OCI-LY3 (cell line): ENCODE data around the gene PNCK.
A peak's percentile ranks its signal among the peaks of the same experiment; 100 is the strongest.

Source experiments
- H2AFZ ChIP-seq: fragments of 200-600, 300-600 bp; shearing (Covaris generic); 2 replicates; pipeline ENCODE4 v1.6.0; 2014; ENCODE audit warnings: antibody characterized with exemption, low read depth, low read length
- H3K27ac ChIP-seq: fragments of 200-600, 300-600 bp; sonication (generic); 2 replicates; pipeline ENCODE4 v1.5.1; 2014; ENCODE audit warnings: mild to moderate bottlenecking, low read length, moderate library complexity, mixed read lengths
- H3K27me3 ChIP-seq: fragments of 200-600, 300-600 bp; sonication (generic); 2 replicates; pipeline ENCODE4 v1.6.1; 2014; ENCODE audit warnings: low read depth, low read length, mixed read lengths
- H3K36me3 ChIP-seq: fragments of 200-600, 300-600 bp; sonication (generic); replicated peaks from 2 replicates; pipeline ENCODE3; 2014; ENCODE audit warnings: low read depth, low read length, mixed read lengths
- H3K4me1 ChIP-seq: fragments of 300-600, 200-600 bp; sonication (generic); 2 replicates; pipeline ENCODE4 v1.6.1; 2014; ENCODE audit warnings: low read length, mixed read lengths
- H3K4me2 ChIP-seq: fragments of 200-600, 300-600 bp; sonication (generic); 2 replicates; pipeline ENCODE4 v1.6.1; 2014; ENCODE audit warnings: low read length, mixed read lengths
- H3K4me3 ChIP-seq: fragments of 300-600, 200-600 bp; sonication (generic); 2 replicates; pipeline ENCODE4 v1.5.1; 2014; ENCODE audit warnings: antibody characterized with exemption, mild to moderate bottlenecking, low read length, moderate library complexity
- H3K79me2 ChIP-seq: fragments of 300-600, 200-600 bp; shearing (Covaris generic); 2 replicates; pipeline ENCODE4 v1.6.1; 2014; ENCODE audit warnings: mild to moderate bottlenecking, low read length, mixed read lengths
- H3K9ac ChIP-seq: fragments of 300-600, 200-600 bp; shearing (Covaris generic); 2 replicates; pipeline ENCODE4 v1.6.0; 2014; ENCODE audit warnings: mild to moderate bottlenecking, low read length, moderate library complexity
- H3K9me3 ChIP-seq: fragments of 200-600, 300-600 bp; shearing (Covaris generic); 2 replicates; pipeline ENCODE4 v1.6.1; 2014; ENCODE audit warnings: low read length, mixed read lengths; ENCODE audit not compliant: insufficient read depth
- H4K20me1 ChIP-seq: fragments of 200-600, 300-600 bp; sonication (generic); 2 replicates; pipeline ENCODE4 v1.6.1; 2016; ENCODE audit warnings: low read length, mixed read lengths; ENCODE audit not compliant: insufficient read depth
- CTCF ChIP-seq: fragments of 200-600, 300-600 bp; sonication (generic); IDR thresholded peaks from 2 replicates; pipeline ENCODE4 v1.5.1; 2014; ENCODE audit warnings: antibody characterized with exemption, low read length, low read depth
- EZH2phosphoT487 ChIP-seq: fragments of 200-600 bp; shearing (Covaris generic); IDR thresholded peaks from 2 replicates; pipeline ENCODE4 v1.6.1; 2018; ENCODE audit warnings: antibody characterized with exemption, mixed run types, low read depth

PNCK gene

DNA sequence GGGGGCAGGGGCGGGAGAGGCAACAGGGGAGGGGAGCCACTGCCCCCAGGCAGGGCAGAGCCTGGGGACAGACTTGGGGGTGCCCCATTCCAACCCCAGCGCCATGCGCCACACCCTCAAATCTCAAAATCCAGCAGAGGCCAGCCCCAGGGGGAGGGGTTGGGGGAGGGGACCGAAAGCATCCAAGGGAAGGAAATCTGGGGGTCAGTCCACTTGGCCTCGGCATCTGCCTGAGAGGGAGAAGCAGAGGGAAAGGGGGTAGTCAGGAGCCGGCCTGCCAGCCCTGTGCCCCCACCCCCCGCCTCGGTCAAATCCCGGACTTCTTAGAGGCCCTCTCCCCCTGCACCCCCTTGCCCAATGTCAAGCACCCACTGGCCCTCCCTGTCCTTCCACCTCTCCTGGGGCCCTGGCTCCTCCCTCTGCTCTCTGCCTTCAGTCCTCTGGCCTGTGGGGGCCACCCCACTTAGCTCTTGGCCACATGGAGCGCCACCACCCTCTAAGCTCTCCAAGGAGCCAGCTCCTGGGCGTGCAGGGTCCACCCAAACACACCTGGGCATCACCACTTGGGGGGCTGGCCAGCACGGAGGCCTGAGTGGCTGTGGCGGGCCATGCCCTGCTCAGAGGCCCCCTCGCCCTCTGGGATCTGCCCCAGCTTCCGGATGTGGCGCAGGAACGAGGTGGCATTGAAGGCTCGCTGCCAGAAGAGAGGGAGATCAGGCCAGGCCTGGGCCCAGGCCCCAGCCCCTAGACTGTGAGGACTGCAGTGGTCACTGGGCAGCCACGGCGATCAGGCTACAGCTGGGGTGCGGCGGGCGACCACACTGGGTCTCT, 3.5 kb downstream of the PNCK start:
- Histone ChIP-seq H3K4me3 (no peak overlapping the region), H3K36me3 (no peaks in the 10 kb centered on the region), H3K27me3 (no peaks in the 10 kb centered on the region), H2AFZ (no peak overlapping the region), H3K4me1 (peaks cover 8% of the 10 kb centered on the region), H3K4me2 (no peak overlapping the region), H3K9ac (no peak overlapping the region), H3K27ac (no peak overlapping the region), H4K20me1 (no peaks in the 10 kb centered on the region), H3K79me2 (no peaks in the 10 kb centered on the region), H3K9me3 (no peaks in the 10 kb centered on the region)
- no peak for TF ChIP-seq EZH2phosphoT487
- TF ChIP-seq CTCF, result no peak

GRCh38 chrX:153669174-153669890, 4.3 kb downstream of the PNCK start:
- TF ChIP-seq CTCF (peak; percentile 88), EZH2phosphoT487 (no peak)
- H3K27me3 ChIP-seq, result no peaks in the 10 kb centered on the region
- no peak overlapping the region for H3K4me3 ChIP-seq
- H3K4me2 ChIP-seq, result no peak overlapping the region
- H4K20me1 ChIP-seq, result no peaks in the 10 kb centered on the region
- peak overlapping the region; percentile 65; the same call in 1 of the 2 replicates for H2AFZ ChIP-seq
- H3K9ac ChIP-seq, result no peak overlapping the region
- H3K27ac ChIP-seq, result no peak overlapping the region
- peaks cover 8% of the 10 kb centered on the region for H3K4me1 ChIP-seq
- no peaks in the 10 kb centered on the region for H3K36me3 ChIP-seq
- H3K9me3 ChIP-seq, result no peaks in the 10 kb centered on the region
- no peaks in the 10 kb centered on the region for H3K79me2 ChIP-seq

DNA sequence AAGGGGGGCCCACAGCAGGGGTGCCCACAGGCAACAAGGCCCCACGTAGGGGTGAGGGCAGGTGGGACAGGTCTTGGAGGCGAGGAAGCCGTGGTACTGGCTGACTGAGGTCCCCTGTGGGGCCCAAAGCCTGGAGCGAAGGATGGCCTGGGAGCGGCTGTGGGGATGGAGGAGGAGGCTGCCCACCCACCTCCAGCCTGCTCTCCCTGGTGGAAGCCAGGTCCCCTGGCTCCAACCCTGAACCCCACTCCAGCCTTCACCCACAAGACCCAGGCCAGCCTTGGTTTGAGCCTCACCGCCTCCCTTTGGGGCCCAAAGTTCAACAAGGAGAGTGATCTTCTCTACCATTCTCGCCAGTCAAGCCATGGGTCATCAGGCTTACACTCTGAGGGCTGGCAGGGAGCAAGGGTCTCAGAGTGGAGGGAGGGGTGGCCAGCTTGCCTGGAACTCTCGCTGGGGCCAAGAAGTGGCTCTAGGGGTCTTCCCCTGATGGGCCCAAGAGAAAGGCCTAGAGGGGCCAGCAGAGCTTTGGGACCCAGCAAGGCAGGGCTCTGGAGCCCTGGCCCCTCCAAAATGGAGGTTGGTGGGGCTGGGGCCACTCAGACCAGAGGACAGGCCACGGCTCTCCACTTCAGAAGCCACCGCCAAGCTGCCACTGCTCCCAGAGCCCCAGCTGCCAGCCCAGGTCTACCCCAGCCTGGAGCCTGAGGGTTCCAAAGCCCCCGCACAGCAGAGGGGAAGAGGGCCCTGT, 5.0 kb downstream of the PNCK start:
- H3K9me3 ChIP-seq, result no peaks in the 10 kb centered on the region
- H2AFZ ChIP-seq, result peak overlapping the region; percentile 82; the same call in 1 of the 2 replicates
- no peaks in the 10 kb centered on the region for H3K27me3 ChIP-seq
- H3K4me3 ChIP-seq, result no peak overlapping the region
- no peak for TF ChIP-seq CTCF
- no peak for TF ChIP-seq EZH2phosphoT487
- no peaks in the 10 kb centered on the region for H3K79me2 ChIP-seq
- no peak overlapping the region; the same call in 1 of the 2 replicates for H3K4me2 ChIP-seq
- H3K27ac ChIP-seq, result no peak overlapping the region
- H4K20me1 ChIP-seq, result no peaks in the 10 kb centered on the region
- peaks cover 8% of the 10 kb centered on the region for H3K4me1 ChIP-seq
- no peak overlapping the region for H3K9ac ChIP-seq
- H3K36me3 ChIP-seq, result no peaks in the 10 kb centered on the region
